GM19238 (cell line): ENCODE data around the gene ILK.

Experiments used
- DNase-seq: peaks from one replicate; pipeline ENCODE4 v3.0.0; 2011; ENCODE audit warnings: low spot score; ENCODE audit not compliant: insufficient read length

Gene ILK

GRCh38 chr11:6606471-6607189 lies 3.1 kb downstream of the ILK start:
- peak; percentile 55 for DNase-seq

- no peak for DNase-seq
These were observed 3.7 kb downstream of the ILK start for GRCh38 chr11:6607190-6607795.

GRCh38 chr11:6608011-6608410 lies 4.4 kb downstream of the ILK start:
- DNase-seq = no peak

- no peak for DNase-seq
These were observed 5.3 kb downstream of the ILK start for GRCh38 chr11:6608726-6609501.

- no peak for DNase-seq
These were observed 6.0 kb downstream of the ILK start for GRCh38 chr11:6609502-6610015.

- DNase-seq = no peak
These were observed 7.0 kb downstream of the ILK start for GRCh38 chr11:6610591-6610990.

GRCh38 chr11:6611092-6611962 lies 7.8 kb downstream of the ILK start:
- DNase-seq = no peak

- no peak for DNase-seq
These were observed 8.3 kb downstream of the ILK start for GRCh38 chr11:6611963-6612212.

- DNase-seq = peak; percentile 90
These were observed 8.9 kb downstream of the ILK start, which contains the start of gene TAF10 for GRCh38 chr11:6612213-6613041. TAF10 (minus strand) TSS chr11:6612216; CDS start chr11:6612189, 27 bp downstream.

- DNase-seq = no peak
These were observed 9.9 kb downstream of the ILK start for GRCh38 chr11:6613496-6613895.

- no peak for DNase-seq
These were observed 10.9 kb downstream of the ILK start for GRCh38 chr11:6614446-6614845.

- DNase-seq = no peak
These were observed 11.5 kb downstream of the ILK start for GRCh38 chr11:6615046-6615445.

GRCh38 chr11:6615882-6616585 lies 12.5 kb downstream of the ILK start:
- no peak for DNase-seq

- no peak for DNase-seq
These were observed 13.1 kb downstream of the ILK start for GRCh38 chr11:6616596-6617250.

- no peak for DNase-seq
These were observed 13.8 kb downstream of the ILK start for GRCh38 chr11:6617315-6617781.

GRCh38 chr11:6618117-6619003 lies 14.8 kb downstream of the ILK start:
- no peak for DNase-seq

- DNase-seq = peak; percentile 98
These were observed 15.6 kb downstream of the ILK start, which contains the start of gene TPP1 for GRCh38 chr11:6619004-6619745. TPP1 (minus strand) TSS chr11:6619422; CDS start chr11:6619400, 22 bp downstream.
